HT1080 (cell line): Measurements from ENCODE around the gene VPS13D. TPM values are rescaled to one million over a fixed set of nuclear protein-coding genes. Genes with fewer than 3 reads are reported as not detected.

Experiments used
- DNase-seq: peaks from one replicate; pipeline ENCODE4 v3.0.0-alpha.2; 2015; ENCODE audit warnings: low read depth
- total RNA-seq: library from RNA; depleted of rRNA; stranded (reverse); fragments of >200 nt; shearing (Covaris generic); gene quantifications from 2 replicates; pipeline ENCODE4 v1.2.3, GENCODE V29; 2014

The VPS13D gene
- total RNA-seq, 1 experiment from 2014 or later: 12.7 TPM

DNA sequence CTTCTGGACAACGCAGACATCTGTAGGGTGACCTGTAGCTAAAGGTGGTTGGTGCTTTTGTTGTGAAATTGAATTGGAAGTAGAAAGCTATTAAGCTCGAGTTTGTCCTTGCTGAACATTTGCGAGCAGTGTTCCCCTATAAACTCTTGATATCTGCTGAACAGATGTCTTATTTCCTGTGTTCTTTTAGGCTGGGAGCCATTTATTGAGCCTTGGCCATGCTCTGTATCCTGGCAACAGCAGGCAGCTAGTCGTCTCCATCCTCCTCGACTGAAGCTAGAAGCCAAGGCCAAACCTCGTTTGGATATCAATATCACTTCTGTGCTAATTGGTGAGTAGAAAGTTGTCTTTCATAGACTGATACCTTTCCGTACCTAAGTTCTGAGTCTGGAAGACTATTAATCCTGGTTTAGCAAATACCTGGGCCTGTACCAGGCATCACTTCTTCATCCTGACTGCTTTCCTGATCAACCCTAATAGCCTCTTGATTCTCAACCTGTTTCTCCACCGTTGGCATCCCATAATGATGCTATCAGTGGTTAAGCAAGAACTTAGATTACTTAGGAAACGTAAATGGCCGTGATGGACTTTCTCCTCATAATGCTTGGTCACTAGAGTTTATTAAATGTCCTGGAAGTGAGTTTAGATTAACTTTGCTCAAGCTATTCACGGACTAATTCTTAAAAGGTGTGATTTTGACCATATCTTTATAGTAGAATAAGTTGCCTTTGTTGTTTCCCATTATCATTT lies 103.4 kb downstream of the VPS13D start:
- no peak for DNase-seq

DNA sequence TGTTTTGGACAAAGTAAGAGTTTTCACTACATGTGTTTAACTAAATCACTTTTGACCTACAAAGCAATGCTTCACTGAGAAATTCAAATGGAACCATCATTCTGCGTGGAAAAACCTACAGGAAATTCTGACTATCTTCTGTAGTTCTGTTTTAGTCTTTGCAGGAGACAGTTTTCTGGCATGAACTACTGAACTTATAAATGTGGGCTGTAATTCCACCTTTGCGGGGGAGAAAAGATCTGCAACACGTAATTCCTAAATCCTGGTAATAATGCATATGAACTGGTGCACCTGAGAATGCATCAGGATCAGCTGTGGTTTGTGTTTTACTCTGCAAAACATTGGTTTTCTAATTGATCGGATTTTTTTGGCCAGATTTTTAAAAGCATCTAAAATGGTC lies 106.0 kb downstream of the VPS13D start:
- no peak for DNase-seq

DNA sequence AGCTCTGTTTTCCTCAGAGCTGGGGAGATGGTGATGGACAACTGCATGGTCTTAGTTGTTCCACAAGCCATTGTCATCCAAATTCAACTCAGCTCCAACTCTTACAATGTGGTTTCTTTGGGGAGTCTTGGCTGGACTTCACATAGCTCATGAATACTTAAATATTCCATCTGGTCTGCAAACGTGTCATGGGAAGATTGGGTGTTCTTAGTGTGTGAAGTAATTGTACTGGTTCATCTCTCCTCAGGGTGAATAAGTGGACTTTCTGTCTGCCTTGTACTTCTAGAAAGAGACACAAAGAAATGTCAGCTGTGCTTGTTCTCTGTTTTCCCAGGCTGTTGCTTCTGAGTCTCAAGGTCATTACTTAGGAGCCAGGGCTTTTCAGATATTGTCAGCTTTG lies 106.6 kb downstream of the VPS13D start:
- no peak for DNase-seq

DNA sequence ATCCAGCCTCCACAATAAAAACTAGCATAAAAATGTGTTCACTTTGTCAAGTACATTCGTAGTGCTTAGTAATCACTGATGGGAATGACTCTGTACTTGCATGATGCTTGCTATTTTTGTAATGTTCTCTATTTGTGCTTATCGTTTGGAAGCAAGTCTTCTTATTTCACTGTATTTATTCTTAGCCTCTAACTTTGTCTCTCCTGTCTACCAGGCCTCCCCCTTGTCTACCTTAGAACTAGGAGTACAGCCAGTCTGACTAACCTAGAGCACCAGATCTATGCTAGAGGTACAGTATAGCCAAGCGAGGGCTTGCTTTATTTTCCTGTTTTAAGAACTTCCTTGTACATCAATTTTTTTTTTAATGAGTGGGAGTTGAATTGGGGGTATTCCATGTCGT lies 108.2 kb downstream of the VPS13D start:
- DNase-seq: no peak

DNA sequence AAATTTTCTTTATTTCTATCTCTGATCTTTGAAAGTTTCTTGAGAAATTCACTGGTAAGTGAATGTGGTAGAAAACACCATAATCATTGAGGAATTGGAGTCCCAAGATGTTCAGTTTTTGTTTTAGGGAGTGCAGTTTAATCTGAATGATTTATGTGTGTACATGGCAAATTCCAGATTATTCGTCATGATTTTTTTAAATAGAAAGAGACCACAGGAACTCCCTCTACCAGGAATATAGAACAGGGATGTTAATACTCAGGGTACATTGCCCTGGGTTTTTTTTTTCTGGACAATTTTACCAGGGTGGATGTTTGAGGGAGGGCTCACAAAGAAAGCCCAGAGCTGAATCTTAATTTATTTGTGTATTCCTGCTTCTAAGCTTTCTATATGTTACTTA lies 109.0 kb downstream of the VPS13D start:
- no peak for DNase-seq

DNA sequence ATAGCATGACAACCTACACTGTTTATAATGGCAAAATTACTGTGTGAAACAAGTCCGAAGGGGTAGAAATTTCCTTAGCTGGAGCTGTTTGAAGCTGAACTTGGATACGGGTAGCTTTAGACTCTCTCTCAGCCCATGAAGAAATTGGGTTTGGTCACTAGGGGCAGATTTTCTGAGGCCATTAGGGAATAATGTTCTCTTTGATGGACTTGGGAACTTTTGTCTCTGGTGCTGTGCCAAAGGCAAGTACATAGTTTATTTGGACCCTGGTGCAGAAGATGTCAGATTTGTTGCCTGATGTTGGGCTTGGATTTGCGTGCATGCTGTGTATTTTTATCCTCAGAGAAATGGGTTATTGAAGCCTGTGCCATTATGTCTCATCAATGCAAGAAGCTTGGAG lies 109.6 kb downstream of the VPS13D start:
- DNase-seq: no peak

DNA sequence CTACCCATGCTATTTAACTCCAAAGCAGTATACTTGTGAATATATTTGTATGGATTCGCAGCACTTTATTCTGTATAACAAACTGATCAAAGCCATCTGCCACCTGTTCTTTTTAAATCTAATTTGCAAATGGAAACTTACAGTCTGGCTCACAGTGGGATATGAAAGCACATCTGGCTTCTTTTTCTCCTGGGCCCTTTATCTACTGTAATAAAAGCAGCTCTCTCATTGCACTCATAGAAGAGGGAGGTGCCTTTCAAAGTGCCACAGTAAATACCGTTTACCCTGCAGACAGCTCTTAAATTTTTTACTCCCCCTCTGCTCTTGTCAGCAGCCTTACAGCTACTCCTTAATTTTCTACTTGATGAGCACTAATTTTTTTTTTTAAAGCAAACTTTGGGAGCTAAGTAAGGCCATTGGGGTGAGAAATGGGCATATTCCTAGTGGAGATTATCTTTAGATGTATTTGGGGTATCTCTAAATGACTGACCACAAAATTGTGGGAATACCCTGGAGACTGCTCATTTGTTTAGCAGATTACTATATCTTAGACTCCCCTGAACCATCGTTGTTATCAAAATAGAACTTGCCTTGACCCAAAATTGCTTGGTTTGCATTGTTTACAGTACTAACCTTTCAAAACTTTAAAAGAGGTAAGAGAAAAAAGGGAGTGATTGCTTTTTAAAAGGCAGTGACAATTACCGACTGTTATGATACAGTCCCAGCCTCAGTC lies 110.1 kb downstream of the VPS13D start:
- no peak for DNase-seq

DNA sequence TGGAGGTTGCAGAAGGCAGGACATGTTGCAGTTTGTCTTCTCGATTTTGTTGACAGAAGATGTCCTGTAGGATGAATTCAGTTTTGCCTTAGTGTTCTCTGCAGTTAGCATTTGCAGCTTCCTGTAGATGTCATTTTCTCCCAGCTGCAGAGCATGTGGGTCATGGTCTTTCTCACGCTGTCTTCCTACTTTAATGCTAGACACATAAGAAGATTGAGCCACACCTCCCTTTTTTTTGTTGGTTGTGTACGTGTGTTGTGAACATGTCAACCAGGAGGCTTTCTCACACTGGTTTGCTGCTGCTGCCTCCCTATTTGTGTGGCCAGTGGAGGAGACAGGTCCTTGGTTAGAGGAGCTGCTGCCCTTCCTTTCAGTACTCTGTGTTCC lies 110.7 kb downstream of the VPS13D start:
- DNase-seq: no peak

DNA sequence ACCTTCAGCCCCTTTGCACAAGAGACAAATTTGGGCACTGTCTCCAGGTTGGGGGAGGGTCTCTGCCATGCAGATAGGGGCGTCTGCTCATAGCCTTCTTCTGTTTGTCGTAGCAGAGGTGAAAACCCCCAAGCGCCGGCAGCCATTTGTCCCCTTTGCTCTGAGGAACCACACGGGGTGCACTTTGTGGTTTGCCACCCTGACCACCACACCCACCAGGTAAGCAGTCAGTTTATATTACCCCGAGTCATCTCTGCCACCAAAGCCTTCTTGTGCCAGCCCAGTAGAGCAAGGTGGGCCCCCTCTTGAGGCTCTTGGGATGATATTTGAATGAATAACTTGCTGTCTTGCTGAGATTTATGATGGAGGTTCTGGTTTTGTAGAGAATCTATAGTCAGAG lies 111.8 kb downstream of the VPS13D start:
- no peak for DNase-seq

DNA sequence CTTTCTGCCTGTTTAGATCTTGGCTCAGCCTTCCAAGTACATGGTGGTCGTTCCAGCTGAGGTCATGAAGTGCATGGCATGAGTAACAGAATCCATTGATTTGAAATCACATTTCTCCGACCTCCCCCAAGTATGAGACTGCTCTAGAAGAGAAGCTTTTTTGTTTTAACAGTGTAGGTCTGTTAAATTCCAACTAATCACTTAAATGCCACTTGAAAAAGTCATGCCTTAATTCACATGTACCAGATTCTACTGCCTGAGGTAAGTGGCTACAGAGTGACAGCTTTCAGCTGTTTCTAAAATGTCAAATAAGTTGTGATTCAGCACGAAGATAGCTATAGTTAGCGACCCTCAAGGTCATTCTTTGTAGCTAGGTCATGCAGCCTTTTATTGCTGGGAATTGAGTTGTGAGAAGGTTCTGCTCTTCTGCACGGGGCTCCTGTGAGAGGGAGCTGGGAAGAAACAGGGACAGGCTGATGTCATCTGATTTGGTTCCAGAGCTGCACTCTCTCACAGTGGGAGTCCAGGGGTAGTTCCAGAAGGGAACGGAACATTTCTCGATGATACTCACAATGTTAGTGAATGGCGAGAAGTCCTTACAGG lies 112.7 kb downstream of the VPS13D start:
- no peak for DNase-seq

DNA sequence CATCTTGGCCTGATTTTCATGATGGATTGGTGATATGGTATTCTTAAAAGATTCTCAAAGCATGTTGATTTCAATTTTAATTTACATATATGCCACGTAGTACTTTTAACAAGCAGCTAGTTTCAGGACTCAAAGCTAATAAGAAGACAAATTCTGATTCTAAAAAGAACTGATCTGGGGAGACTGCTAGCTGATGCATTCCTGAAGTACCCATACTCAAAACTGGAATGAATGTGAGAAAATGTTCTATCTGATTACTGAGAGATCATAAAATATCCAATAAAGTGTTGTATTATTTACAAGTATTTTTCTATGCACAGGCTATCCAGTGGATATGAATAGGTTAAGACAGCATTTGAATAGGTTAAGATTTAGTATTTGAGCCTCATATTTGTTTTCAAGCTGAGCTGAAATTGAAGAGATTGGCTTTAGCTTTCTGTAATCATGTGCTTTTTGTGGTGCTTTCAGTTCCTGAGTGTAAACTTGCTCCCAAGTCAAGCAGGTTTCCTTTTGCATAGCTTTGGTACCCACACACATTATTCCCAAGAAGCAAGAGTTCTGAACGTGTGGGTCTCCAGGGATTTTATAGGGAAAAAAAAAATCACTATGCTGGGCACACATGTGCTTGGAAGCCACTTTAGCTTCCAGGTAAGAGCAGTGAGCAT lies 114.1 kb downstream of the VPS13D start:
- DNase-seq: no peak

DNA sequence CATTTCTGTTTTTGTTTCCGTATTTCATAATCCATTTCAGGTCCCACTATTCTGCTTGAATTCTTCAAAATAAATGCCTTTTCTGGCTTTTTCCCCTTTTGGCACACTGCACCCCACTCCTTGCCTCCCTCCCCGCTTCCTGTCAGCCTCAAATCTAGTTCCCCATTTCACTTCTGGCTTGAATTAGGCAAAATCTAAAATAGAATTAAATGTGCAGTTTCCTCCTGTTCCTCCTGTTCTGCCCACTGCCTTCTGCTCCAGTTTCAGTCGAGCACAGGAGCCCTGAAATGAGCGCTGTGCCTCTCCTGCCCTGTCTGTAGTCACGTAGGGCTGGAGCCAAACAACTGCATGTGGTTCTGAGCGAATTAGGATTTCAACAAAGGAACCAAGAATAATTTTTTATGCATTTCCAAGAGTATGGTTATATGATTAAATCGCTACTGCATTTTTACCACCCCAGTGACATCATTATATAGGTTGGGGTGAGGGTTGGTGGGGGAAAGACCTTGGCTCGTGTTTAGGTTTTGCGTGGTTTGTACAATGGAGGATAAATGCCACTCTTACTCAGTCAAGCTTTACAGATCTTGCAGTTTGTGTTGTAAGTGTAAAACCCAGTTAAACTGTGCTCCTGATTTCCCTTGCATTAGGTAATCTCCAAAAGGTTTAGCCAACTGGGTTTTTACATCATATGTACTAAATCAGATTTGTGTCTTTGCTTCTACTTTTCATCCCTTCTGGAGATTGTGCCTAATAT lies 114.9 kb downstream of the VPS13D start:
- DNase-seq: no peak

DNA sequence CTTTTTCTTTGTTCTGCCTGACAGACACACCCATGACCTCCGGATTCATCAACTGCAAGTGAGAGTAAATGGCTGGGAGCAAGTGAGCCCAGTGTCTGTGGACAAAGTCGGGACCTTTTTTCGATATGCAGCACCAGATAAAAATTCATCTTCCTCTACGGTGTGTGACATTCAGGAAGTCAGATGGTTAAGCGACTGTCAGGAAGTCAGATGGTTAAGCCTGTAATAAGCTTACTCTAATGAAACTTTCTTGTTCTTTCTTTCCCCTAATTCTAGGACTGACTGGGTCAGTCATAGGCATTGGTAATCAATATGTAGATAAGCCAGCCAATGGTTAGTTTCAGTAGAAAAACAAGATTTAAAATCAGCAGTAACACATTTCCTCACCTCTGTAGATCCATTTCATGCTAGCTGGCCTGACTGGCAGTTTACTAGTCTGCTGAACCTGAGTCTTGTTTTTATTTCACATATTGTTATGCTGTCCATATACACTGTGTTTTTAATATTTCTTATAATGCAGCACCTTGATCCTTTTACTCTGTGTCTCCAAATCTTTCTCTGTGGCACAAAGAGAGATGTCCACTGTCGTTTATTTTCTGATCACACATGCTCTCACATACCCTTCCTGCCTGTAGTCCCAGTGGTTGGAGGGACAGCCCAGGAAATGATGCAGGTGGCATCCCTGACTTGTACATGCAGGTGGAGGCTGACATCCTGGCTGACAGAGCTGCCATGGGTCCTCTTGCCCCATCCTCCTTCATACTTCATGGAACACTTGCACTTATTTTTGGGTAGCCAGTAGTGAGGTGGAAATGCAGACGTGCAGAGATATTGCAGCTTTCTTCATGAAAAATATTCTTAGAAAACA lies 115.8 kb downstream of the VPS13D start:
- no peak for DNase-seq

DNA sequence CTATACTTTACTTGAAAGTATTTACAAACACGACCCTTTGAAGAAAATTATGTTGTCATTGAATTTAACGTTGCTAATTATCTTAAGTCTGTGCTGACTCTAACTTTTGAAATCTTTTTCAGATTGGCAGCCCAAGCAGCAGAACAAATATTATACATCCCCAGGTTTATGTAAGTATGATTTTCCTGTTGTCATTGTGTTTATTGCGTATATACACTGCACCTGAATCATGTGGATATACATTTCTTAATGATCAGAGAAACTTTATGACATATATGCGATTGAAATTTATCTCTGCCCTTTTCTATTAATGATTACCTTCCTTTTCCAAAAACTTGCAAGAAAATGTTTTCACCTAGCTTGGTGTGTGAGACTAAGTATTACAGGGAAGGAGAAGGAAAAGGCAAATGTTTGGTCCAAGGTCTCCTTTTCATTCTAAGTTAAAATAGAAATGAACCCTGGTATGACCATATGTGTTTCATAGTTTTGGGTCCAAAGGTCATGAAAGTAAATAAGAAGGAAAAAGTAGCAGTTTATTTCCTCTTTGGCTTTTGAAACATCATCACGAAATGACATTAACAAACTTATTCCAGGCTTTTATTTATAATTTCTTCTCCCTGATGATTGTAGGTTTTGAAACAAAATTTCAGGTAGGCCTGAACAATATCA lies 116.8 kb downstream of the VPS13D start:
- DNase-seq: no peak

DNA sequence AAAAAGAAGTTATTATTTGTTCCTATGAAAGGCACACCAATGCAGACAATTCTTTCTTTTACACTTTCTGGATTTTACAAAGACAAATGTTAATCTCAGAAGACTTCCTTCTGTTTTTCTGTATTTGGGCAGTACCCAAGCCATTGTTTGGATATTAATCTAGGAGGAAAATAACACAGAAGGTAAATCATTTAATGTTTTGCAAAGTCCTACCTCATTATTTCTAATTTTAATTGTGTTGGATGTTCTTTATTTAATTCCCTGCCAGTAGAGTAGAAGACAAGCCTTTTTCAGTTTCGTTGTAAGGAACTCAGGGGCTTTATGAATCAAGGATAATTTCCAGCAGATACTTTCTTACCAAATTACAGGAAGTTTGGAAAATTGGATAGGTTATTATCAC lies 118.3 kb downstream of the VPS13D start:
- no peak for DNase-seq

DNA sequence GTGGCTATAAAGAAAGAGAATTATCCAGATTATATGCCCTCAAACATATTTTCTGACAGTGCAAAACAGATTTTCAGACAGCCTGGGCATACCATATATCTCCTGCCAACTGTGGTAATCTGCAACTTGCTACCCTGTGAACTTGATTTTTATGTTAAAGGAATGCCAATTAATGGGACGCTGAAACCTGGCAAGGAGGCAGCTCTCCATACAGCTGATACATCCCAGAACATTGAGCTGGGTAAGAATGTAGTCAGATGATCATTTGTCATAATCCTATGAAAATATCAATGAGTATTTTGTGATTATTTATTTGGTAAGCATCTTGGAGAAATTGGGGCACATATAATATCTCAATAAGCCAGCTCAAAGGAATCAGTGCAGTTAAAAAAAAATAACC lies 124.2 kb downstream of the VPS13D start:
- DNase-seq: no peak

DNA sequence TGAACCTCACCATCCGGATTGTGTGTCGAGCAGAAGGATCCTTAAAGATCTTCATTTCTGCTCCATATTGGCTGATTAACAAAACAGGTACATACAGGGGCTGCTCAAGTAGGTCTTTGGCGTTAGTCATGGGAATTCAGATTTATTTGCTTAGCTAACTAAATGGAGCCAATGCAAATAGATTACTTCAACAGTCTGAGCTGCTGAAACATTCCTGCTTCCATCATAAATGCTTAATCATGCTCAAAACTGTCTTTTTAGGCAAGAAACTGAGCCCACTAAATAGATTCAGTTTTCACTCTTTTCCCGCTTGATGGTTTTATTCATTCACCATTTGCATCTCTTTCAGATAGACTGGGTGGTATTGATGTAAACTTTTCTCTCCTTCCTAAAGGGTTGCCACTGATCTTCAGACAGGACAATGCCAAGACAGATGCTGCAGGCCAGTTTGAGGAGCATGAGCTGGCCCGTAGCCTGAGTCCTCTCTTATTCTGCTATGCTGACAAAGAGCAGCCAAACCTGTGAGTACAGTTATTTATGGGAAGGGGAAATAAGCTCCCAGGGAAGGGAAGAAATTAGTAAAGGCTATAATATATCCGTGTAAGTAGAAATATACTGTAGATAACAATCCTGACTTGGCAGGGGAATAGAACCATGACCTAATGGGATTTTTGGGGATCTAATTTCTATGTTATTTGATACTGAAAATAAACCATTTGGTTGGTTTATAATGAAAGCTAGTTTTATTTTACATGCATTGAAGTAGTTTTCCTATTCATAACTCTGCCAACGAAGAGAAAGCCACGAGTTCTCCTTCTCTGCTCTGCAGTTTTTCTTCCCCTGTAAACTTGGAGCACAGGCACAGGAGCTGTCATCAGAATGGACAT lies 126.4 kb downstream of the VPS13D start:
- DNase-seq: no peak

DNA sequence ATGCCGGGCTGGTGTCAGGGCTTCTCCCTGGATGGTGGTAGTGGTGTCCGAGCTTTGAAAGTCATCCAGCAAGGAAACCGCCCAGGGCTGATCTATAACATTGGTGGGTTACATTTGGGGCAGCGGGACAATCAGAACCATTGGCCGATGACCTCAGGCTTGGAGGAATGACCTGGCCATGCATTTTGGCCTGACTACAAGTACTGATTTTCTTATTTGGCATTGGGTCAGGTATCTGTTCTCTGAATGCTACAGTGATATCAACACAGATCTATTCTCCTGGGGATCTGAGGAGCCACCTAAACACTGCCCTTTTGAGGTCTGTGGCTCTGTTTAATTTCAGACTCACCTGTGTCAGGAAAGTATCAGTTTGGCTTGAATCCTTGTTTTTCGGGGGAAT lies 128.7 kb downstream of the VPS13D start:
- DNase-seq: no peak
